ENCODE measurements around the gene LCLAT1.
"Not testable (repeated sequence)": the region's sequence is repeated elsewhere in the genome, so short reads cannot be mapped to it uniquely, and the experiment has no call there.

The LCLAT1 gene

DNA sequence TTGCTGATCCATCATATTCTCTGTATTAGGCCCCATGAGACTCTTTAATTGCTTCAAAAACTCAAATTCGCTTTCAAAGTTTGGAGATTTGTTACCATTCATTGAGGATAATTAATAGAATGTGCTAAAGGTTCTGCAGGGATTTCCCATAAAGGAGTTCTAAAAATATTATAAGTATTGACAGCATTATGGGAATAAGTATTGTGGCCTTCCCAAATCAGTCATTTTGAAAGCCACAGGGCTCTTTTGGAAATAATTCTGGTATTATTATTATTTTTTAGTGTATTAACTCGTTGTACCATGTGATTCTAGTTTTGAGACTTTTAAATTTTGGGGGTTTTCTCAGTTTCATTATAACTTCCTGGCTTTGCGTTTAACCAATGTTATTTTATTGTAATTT, 37.1 kb downstream of the LCLAT1 start:
- no peaks in the 10 kb centered on the region for H3K27me3 ChIP-seq (ENCODE audit: control insufficient read depth, insufficient read depth, low read length)
- H3K4me1 ChIP-seq (ENCODE audit: control insufficient read depth, insufficient read depth, low read length) = peaks cover 13% of the 10 kb centered on the region
- no peaks in the 10 kb centered on the region for H3K9me3 ChIP-seq (ENCODE audit: control insufficient read depth, low read length)
- no peak overlapping the region for H3K9ac ChIP-seq (ENCODE audit: low read length)
- no peak overlapping the region for H3K4me3 ChIP-seq (ENCODE audit: low read length)
- no peaks in the 10 kb centered on the region for H3K36me3 ChIP-seq (ENCODE audit: control insufficient read depth, insufficient read depth, low read length)

- no peaks in the 10 kb centered on the region for H3K36me3 ChIP-seq (ENCODE audit: control insufficient read depth, insufficient read depth, low read length)
- H3K9me3 ChIP-seq (ENCODE audit: control insufficient read depth, low read length) = no peaks in the 10 kb centered on the region
- peaks cover 13% of the 10 kb centered on the region for H3K4me1 ChIP-seq (ENCODE audit: control insufficient read depth, insufficient read depth, low read length)
- no peak overlapping the region for H3K4me3 ChIP-seq (ENCODE audit: low read length)
- H3K9ac ChIP-seq (ENCODE audit: low read length) = no peak overlapping the region
- H3K27me3 ChIP-seq (ENCODE audit: control insufficient read depth, insufficient read depth, low read length) = no peaks in the 10 kb centered on the region
Measured at GRCh38 chr2:30484995-30485394, 37.9 kb downstream of the LCLAT1 start.

DNA sequence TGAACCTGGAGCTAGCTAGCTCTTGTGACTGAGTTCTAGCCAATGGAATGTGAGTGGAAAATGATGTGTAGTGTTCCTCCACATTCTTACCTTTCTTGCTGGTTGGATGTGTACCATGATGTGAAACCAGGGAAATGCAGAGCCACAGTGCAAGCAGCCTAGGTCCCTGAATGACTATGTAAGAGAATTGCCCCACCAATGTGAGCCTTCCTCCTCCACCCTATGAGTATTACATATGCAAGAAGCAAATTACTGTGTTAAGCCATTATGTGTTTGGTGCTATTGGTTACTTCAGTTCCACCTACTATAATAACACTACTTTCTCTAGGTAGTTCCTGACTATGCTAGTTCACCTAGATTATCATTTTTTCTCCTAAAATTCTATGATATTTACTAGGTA, 39.6 kb downstream of the LCLAT1 start:
- no peaks in the 10 kb centered on the region for H3K36me3 ChIP-seq (ENCODE audit: control insufficient read depth, insufficient read depth, low read length)
- no peak overlapping the region for H3K4me3 ChIP-seq (ENCODE audit: low read length)
- no peaks in the 10 kb centered on the region for H3K9me3 ChIP-seq (ENCODE audit: control insufficient read depth, low read length)
- H3K9ac ChIP-seq (ENCODE audit: low read length) = no peak overlapping the region
- H3K4me1 ChIP-seq (ENCODE audit: control insufficient read depth, insufficient read depth, low read length) = peaks cover 2% of the 10 kb centered on the region
- no peaks in the 10 kb centered on the region for H3K27me3 ChIP-seq (ENCODE audit: control insufficient read depth, insufficient read depth, low read length)

DNA sequence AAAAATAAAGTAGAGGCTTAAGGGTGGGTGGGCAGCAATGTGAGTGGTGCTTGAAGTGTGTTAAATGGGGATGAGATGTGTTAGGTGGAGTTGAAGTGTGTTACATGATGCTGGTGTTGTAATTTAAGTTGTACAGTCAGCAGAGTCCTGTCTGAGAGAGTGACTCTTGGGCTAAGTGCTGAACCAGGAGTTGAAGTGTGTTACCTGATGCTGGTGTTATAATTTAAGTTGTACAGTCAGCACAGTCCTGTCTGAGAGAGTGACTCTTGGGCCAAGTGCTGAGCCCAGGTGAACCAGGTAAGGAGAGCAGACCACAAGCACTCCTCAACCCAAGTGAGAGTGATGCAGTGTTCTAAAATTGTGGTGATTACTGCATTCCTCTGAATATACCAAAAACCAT, 40.6 kb downstream of the LCLAT1 start:
- no peaks in the 10 kb centered on the region for H3K27me3 ChIP-seq (ENCODE audit: control insufficient read depth, insufficient read depth, low read length)
- H3K4me3 ChIP-seq (ENCODE audit: low read length) = no peak overlapping the region
- no peaks in the 10 kb centered on the region for H3K9me3 ChIP-seq (ENCODE audit: control insufficient read depth, low read length)
- H3K9ac ChIP-seq (ENCODE audit: low read length) = no peak overlapping the region
- no peaks in the 10 kb centered on the region for H3K4me1 ChIP-seq (ENCODE audit: control insufficient read depth, insufficient read depth, low read length)
- no peaks in the 10 kb centered on the region for H3K36me3 ChIP-seq (ENCODE audit: control insufficient read depth, insufficient read depth, low read length)

DNA sequence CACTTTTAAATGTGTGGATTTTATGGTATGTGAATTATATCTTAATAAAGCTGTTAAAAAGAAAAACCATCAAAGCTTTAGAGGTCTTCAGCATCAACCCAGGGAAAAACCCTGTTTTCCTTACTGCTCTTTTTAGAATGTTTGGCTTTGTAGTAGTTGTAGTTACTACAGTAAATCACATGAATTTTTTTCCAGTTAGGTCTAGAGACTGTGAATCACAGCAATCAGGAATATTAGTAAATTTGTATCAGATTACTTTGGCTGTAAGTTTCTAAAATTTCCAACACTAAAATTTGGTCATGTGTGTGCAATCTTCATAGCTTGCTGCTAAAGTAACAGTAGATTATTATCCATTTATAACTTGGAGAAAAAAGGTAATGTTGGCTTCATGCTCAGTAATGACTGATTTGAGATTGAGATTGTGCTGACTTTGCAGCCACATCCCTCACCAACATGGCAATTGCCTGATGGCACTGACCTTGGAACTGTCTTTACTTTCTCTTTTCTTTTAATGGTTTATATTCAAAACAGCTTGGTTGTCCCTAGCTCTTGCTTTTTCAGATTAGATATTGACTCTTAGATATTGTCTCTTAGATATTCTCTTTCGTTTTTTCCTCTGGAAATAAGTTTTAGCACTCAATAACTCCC, 41.1 kb downstream of the LCLAT1 start:
- Histone ChIP-seq H3K36me3 (ENCODE audit: control insufficient read depth, insufficient read depth, low read length) (no peaks in the 10 kb centered on the region), H3K4me1 (ENCODE audit: control insufficient read depth, insufficient read depth, low read length) (no peaks in the 10 kb centered on the region), H3K27me3 (ENCODE audit: control insufficient read depth, insufficient read depth, low read length) (no peaks in the 10 kb centered on the region), H3K4me3 (ENCODE audit: low read length) (no peak overlapping the region), H3K9ac (ENCODE audit: low read length) (no peak overlapping the region), H3K9me3 (ENCODE audit: control insufficient read depth, low read length) (no peaks in the 10 kb centered on the region)

DNA sequence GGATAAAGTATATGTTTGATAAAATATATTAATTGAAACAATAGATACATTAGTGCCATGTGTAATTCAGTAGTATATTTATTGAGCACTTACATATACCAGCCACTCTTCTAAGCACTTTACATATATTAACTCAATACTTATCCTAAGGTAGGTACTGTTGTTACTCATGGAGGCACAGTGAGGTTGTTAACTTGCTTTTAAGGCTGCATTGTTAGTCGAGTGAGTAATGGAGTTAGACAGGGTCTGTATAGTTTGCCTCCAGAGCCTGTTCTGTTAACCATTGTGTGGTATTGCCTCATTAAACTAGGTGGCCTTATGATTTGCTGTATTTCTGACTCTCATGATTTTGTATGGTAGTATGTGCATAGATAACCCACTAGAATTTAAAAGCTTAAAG, 44.2 kb downstream of the LCLAT1 start:
- Histone ChIP-seq H3K9ac (ENCODE audit: low read length) (no peak overlapping the region), H3K4me3 (ENCODE audit: low read length) (no peak overlapping the region), H3K27me3 (ENCODE audit: control insufficient read depth, insufficient read depth, low read length) (no peaks in the 10 kb centered on the region), H3K9me3 (ENCODE audit: control insufficient read depth, low read length) (no peaks in the 10 kb centered on the region), H3K4me1 (ENCODE audit: control insufficient read depth, insufficient read depth, low read length) (no peaks in the 10 kb centered on the region), H3K36me3 (ENCODE audit: control insufficient read depth, insufficient read depth, low read length) (no peaks in the 10 kb centered on the region)

- H3K9ac ChIP-seq (ENCODE audit: low read length) = no peak overlapping the region
- H3K4me1 ChIP-seq (ENCODE audit: control insufficient read depth, insufficient read depth, low read length) = no peaks in the 10 kb centered on the region
Measured at GRCh38 chr2:30492185-30492584, 45.1 kb downstream of the LCLAT1 start.

GRCh38 chr2:30492619-30493018, 45.6 kb downstream of the LCLAT1 start:
- Histone ChIP-seq H3K9ac (ENCODE audit: low read length) (no peak overlapping the region), H3K4me1 (ENCODE audit: control insufficient read depth, insufficient read depth, low read length) (no peaks in the 10 kb centered on the region), H3K36me3 (ENCODE audit: control insufficient read depth, insufficient read depth, low read length) (no peaks in the 10 kb centered on the region), H3K4me3 (ENCODE audit: low read length) (no peak overlapping the region), H3K27me3 (ENCODE audit: control insufficient read depth, insufficient read depth, low read length) (no peaks in the 10 kb centered on the region), H3K9me3 (ENCODE audit: control insufficient read depth, low read length) (no peaks in the 10 kb centered on the region)

More at GRCh38 chr2:30492185-30492584, 45.1 kb downstream of the LCLAT1 start:
- H3K4me3 ChIP-seq (ENCODE audit: low read length) = no peak overlapping the region
- H3K9me3 ChIP-seq (ENCODE audit: control insufficient read depth, low read length) = no peaks in the 10 kb centered on the region
- H3K36me3 ChIP-seq (ENCODE audit: control insufficient read depth, insufficient read depth, low read length) = no peaks in the 10 kb centered on the region
- no peaks in the 10 kb centered on the region for H3K27me3 ChIP-seq (ENCODE audit: control insufficient read depth, insufficient read depth, low read length)

DNA sequence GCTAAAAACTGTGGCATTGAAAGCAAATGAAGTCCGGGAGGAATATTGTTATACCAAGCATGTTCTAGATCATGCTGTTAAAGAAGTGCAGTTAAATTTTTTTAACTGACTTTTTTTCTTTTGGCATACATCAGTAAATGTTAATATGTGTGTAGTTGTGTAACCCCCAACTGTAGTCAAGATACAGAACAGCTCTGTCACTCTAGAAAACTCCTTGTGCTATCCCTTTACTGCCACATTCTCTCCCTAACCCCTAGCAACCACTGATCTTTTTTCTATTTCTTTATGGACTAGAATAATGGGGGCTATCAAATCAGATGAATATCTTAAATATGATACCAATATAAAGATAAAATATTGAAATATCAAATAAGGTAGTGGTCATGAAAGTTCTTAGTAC, 46.4 kb downstream of the LCLAT1 start:
- Histone ChIP-seq H3K9me3 (ENCODE audit: control insufficient read depth, low read length) (no peaks in the 10 kb centered on the region), H3K36me3 (ENCODE audit: control insufficient read depth, insufficient read depth, low read length) (no peaks in the 10 kb centered on the region), H3K4me3 (ENCODE audit: low read length) (no peak overlapping the region), H3K9ac (ENCODE audit: low read length) (no peak overlapping the region), H3K4me1 (ENCODE audit: control insufficient read depth, insufficient read depth, low read length) (no peaks in the 10 kb centered on the region), H3K27me3 (ENCODE audit: control insufficient read depth, insufficient read depth, low read length) (no peaks in the 10 kb centered on the region)

GRCh38 chr2:30495896-30496295, 48.9 kb downstream of the LCLAT1 start:
- H3K9me3 ChIP-seq (ENCODE audit: control insufficient read depth, low read length); H3K9ac ChIP-seq (ENCODE audit: low read length); H3K27me3 ChIP-seq (ENCODE audit: control insufficient read depth, insufficient read depth, low read length); H3K4me3 ChIP-seq (ENCODE audit: low read length); H3K36me3 ChIP-seq (ENCODE audit: control insufficient read depth, insufficient read depth, low read length); H3K4me1 ChIP-seq (ENCODE audit: control insufficient read depth, insufficient read depth, low read length): not testable (repeated sequence)

- Histone ChIP-seq H3K9me3 (ENCODE audit: control insufficient read depth, low read length) (peaks cover 5% of the 10 kb centered on the region), H3K4me1 (ENCODE audit: control insufficient read depth, insufficient read depth, low read length) (no peaks in the 10 kb centered on the region), H3K36me3 (ENCODE audit: control insufficient read depth, insufficient read depth, low read length) (no peaks in the 10 kb centered on the region), H3K9ac (ENCODE audit: low read length) (no peak overlapping the region), H3K4me3 (ENCODE audit: low read length) (no peak overlapping the region), H3K27me3 (ENCODE audit: control insufficient read depth, insufficient read depth, low read length) (no peaks in the 10 kb centered on the region)
Measured at GRCh38 chr2:30499681-30500080, 52.6 kb downstream of the LCLAT1 start.

DNA sequence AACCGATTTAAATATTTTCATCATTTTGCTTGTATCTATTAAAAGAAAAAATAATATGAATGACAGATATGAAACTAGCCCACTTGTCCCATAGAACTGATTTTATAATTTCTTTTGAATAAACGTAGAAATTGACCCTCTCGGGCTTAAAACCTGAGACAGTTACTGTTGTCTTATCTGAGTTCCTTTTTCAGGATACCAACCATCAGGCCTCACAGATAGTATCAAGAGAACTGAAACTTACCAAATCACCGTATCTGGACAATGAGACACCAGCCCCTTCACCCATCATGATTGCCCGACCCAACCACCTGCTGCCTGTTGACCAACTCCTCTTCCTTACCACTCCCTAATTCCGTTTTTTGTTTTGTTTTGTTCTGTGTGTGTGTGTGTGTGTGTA, 53.7 kb downstream of the LCLAT1 start:
- Histone ChIP-seq H3K27me3 (ENCODE audit: control insufficient read depth, insufficient read depth, low read length) (no peaks in the 10 kb centered on the region), H3K4me1 (ENCODE audit: control insufficient read depth, insufficient read depth, low read length) (no peaks in the 10 kb centered on the region), H3K4me3 (ENCODE audit: low read length) (no peak overlapping the region), H3K9ac (ENCODE audit: low read length) (no peak overlapping the region), H3K36me3 (ENCODE audit: control insufficient read depth, insufficient read depth, low read length) (no peaks in the 10 kb centered on the region), H3K9me3 (ENCODE audit: control insufficient read depth, low read length) (peaks cover 5% of the 10 kb centered on the region)

DNA sequence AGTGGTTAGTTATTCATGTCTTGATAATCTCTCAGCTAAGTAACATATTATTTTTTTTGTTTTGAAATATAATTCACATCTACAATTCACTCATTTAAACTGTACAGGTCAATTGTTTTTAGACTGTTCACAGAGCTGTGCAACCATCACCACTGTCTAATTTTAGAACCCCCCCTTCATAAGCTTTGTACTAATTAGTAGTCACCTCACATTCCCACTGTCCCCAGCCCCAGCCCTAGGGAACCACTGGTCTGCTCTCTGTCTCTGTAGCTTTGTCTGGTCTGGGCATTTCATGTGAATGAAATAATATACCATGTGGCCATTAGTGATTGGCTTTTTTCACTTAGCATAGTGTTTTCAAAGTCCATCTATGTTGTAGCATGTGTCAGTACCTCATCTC, 55.3 kb downstream of the LCLAT1 start:
- Histone ChIP-seq H3K9me3 (ENCODE audit: control insufficient read depth, low read length) (peaks cover 5% of the 10 kb centered on the region), H3K27me3 (ENCODE audit: control insufficient read depth, insufficient read depth, low read length) (no peaks in the 10 kb centered on the region), H3K36me3 (ENCODE audit: control insufficient read depth, insufficient read depth, low read length) (no peaks in the 10 kb centered on the region), H3K9ac (ENCODE audit: low read length) (no peak overlapping the region), H3K4me1 (ENCODE audit: control insufficient read depth, insufficient read depth, low read length) (no peaks in the 10 kb centered on the region), H3K4me3 (ENCODE audit: low read length) (no peak overlapping the region)
